ENCODE results near the gene SIGLECL1. TPM values are rescaled to one million over a fixed set of nuclear protein-coding genes. Genes with fewer than 3 reads are reported as not detected.

Gene SIGLECL1
- total RNA-seq, 1 experiment from 2014 or later = not detected

GRCh38 chr19:51317968-51318367 is 67.1 kb downstream of the SIGLECL1 start:
- H3K36me3 ChIP-seq = no peaks in the 10 kb centered on the region
- DNase-seq = no peak
- H3K27me3 ChIP-seq = peaks cover 16% of the 10 kb centered on the region
- H3K9me3 ChIP-seq = no peaks in the 10 kb centered on the region; the same call in 1 of the 2 replicates
- no peak overlapping the region for H3K4me3 ChIP-seq

Other genes with a start within 250 kb of the SIGLECL1 start
- not detected in 2 replicates for gene KLK8, start 249.5 kb upstream of the SIGLECL1 start, total RNA-seq (2014; rRNA removed; shearing (Covaris generic); ENCODE audit: low replicate concordance)
- 1.5 and 7.0 TPM in 2 replicates for gene KLK10, start 231.4 kb upstream of the SIGLECL1 start, total RNA-seq (2014; rRNA removed; shearing (Covaris generic); ENCODE audit: low replicate concordance)
- gene KLK11, start 224.5 kb upstream of the SIGLECL1 start, total RNA-seq (2014; rRNA removed; shearing (Covaris generic); ENCODE audit: low replicate concordance) = not detected in 2 replicates
- gene KLK12, start 216.1 kb upstream of the SIGLECL1 start, total RNA-seq (2014; rRNA removed; shearing (Covaris generic); ENCODE audit: low replicate concordance) = not detected in 2 replicates
- not detected in 2 replicates for gene KLK13, start 186.0 kb upstream of the SIGLECL1 start, total RNA-seq (2014; rRNA removed; shearing (Covaris generic); ENCODE audit: low replicate concordance)
- gene KLK14, start 168.2 kb upstream of the SIGLECL1 start, total RNA-seq (2014; rRNA removed; shearing (Covaris generic); ENCODE audit: low replicate concordance) = not detected in 2 replicates
- gene CTU1, start 142.7 kb upstream of the SIGLECL1 start, total RNA-seq (2014; rRNA removed; shearing (Covaris generic); ENCODE audit: low replicate concordance) = 18.7 and 33.5 TPM in 2 replicates
- gene SIGLEC9, start 126.2 kb upstream of the SIGLECL1 start, total RNA-seq (2014; rRNA removed; shearing (Covaris generic); ENCODE audit: low replicate concordance) = not detected in 2 replicates
- not detected in 2 replicates for gene SIGLEC7, start 108.8 kb upstream of the SIGLECL1 start, total RNA-seq (2014; rRNA removed; shearing (Covaris generic); ENCODE audit: low replicate concordance)
- gene CD33, start 26.0 kb upstream of the SIGLECL1 start, total RNA-seq (2014; rRNA removed; shearing (Covaris generic); ENCODE audit: low replicate concordance) = 0.22 and 3.8 TPM in 2 replicates
- gene IGLON5, start 60.6 kb downstream of the SIGLECL1 start, total RNA-seq (2014; rRNA removed; shearing (Covaris generic); ENCODE audit: low replicate concordance) = not detected in 2 replicates
- gene VSIG10L, start 91.1 kb downstream of the SIGLECL1 start, total RNA-seq (2014; rRNA removed; shearing (Covaris generic); ENCODE audit: low replicate concordance) = 0.10 and 0.95 TPM in 2 replicates
- 170 and 237 TPM in 2 replicates for gene ETFB, start 115.3 kb downstream of the SIGLECL1 start, total RNA-seq (2014; rRNA removed; shearing (Covaris generic); ENCODE audit: low replicate concordance)
- not detected in 2 replicates for gene CLDND2, start 117.9 kb downstream of the SIGLECL1 start, total RNA-seq (2014; rRNA removed; shearing (Covaris generic); ENCODE audit: low replicate concordance)
- gene NKG7, start 121.6 kb downstream of the SIGLECL1 start, total RNA-seq (2014; rRNA removed; shearing (Covaris generic); ENCODE audit: low replicate concordance) = not detected in 2 replicates
- not detected in 2 replicates for gene LIM2, start 136.9 kb downstream of the SIGLECL1 start, total RNA-seq (2014; rRNA removed; shearing (Covaris generic); ENCODE audit: low replicate concordance)
- gene C19orf84, start 139.5 kb downstream of the SIGLECL1 start, total RNA-seq (2014; rRNA removed; shearing (Covaris generic); ENCODE audit: low replicate concordance) = not detected in 2 replicates
- not detected in 2 replicates for gene SIGLEC10, start 166.6 kb downstream of the SIGLECL1 start, total RNA-seq (2014; rRNA removed; shearing (Covaris generic); ENCODE audit: low replicate concordance)
- gene SIGLEC8, start 207.4 kb downstream of the SIGLECL1 start, total RNA-seq (2014; rRNA removed; shearing (Covaris generic); ENCODE audit: low replicate concordance) = not detected in 2 replicates
- gene CEACAM18, start 227.5 kb downstream of the SIGLECL1 start, total RNA-seq (2014; rRNA removed; shearing (Covaris generic); ENCODE audit: low replicate concordance) = not detected in 2 replicates